Measurements from ENCODE around the gene ADD3. TPM values are rescaled to one million over a fixed set of nuclear protein-coding genes. Genes with fewer than 3 reads are reported as not detected.
A peak's percentile ranks its signal among the peaks of the same experiment; 100 is the strongest.

The ADD3 gene
- total and polyA plus RNA-seq, 2 of the 13 experiments (the other 11 are each of a cell fraction or from before 2014, with no cell fraction given), result 44.7 to 57.5 TPM

DNA sequence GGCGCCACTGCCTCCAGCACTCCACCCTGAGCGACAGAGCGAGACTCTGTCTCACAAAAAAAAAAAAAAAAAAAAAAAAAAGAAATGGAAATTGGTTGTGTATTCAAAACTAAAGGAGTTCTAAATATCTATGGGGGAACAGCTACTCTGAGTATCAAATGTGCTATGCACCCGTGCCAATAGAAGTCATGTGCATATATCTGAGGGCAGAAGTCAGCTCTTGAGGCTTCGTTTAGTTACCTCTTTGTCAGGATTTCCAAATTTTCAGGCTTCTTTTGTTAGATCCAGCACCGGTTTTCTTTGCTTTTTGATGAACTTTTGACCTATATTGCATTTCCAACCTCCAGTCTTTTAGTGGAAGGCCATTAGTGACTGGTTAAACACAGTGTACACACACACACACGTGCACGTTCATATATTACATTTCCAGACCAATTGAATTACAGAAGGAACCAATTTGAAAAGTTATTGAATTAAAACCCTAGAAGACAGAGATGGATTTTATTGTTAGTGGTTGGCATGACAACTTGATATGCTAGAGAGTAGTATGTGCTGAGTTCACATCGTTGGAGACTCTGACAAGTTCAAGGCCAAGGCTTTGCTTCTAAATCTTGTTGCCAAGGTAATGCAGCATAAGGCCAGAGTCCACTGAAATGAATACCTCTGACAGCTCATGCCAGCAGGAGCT, 33.1 kb upstream of the ADD3 start (continued):
- peak; percentile 23; the same call in 1 of the 2 replicates for TF ChIP-seq MIXL1 (CRISPR knock-in tag; IDR thresholded peaks at IDR 0.05)
- no peak for TF ChIP-seq ZSCAN20 (CRISPR knock-in tag; IDR thresholded peaks at IDR 0.05; ENCODE audit: borderline replicate concordance)
- TF ChIP-seq EP300 (IDR thresholded peaks at IDR 0.05; ENCODE audit: low read depth in 2 of 2, low read length in 2 of 2), result peak in 1 of 2 experiments; percentile 56; a peak in 1 of 4 replicates
- peak; percentile 17; the same call in 1 of the 2 replicates for TF ChIP-seq EP300 (CRISPR knock-in tag; IDR thresholded peaks at IDR 0.05; ENCODE audit: borderline replicate concordance)
- TF ChIP-seq CBX1 (IDR thresholded peaks at IDR 0.05; ENCODE audit: low read depth), result no peak
- TF ChIP-seq FOXJ3 (CRISPR knock-in tag; IDR thresholded peaks at IDR 0.05; ENCODE audit: borderline replicate concordance), result no peak; the same call in 1 of the 2 replicates
- peak; percentile 35; the same call in 1 of the 2 replicates for TF ChIP-seq RXRB (CRISPR knock-in tag; IDR thresholded peaks at IDR 0.05; ENCODE audit: borderline replicate concordance)
- TF ChIP-seq ELF4 (CRISPR knock-in tag; IDR thresholded peaks at IDR 0.05; ENCODE audit: borderline replicate concordance), result no peak
- TF ChIP-seq, protein P1, sequence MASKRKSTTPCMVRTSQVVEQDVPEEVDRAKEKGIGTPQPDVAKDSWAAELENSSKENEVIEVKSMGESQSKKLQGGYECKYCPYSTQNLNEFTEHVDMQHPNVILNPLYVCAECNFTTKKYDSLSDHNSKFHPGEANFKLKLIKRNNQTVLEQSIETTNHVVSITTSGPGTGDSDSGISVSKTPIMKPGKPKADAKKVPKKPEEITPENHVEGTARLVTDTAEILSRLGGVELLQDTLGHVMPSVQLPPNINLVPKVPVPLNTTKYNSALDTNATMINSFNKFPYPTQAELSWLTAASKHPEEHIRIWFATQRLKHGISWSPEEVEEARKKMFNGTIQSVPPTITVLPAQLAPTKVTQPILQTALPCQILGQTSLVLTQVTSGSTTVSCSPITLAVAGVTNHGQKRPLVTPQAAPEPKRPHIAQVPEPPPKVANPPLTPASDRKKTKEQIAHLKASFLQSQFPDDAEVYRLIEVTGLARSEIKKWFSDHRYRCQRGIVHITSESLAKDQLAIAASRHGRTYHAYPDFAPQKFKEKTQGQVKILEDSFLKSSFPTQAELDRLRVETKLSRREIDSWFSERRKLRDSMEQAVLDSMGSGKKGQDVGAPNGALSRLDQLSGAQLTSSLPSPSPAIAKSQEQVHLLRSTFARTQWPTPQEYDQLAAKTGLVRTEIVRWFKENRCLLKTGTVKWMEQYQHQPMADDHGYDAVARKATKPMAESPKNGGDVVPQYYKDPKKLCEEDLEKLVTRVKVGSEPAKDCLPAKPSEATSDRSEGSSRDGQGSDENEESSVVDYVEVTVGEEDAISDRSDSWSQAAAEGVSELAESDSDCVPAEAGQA (IDR thresholded peaks at IDR 0.05; ENCODE audit: low read depth), result no peak
- TF ChIP-seq, protein P1 (CRISPR knock-in tag; IDR thresholded peaks at IDR 0.05; ENCODE audit: borderline replicate concordance), result no peak
- TF ChIP-seq ZMAT3 (CRISPR knock-in tag; conservative IDR thresholded peaks at IDR 0.05), result no peak
- TF ChIP-seq MLLT10 (CRISPR knock-in tag; IDR thresholded peaks at IDR 0.05), result no peak
- TF ChIP-seq ZNF724P (CRISPR knock-in tag; IDR thresholded peaks at IDR 0.05; ENCODE audit: borderline replicate concordance), result no peak
- no peak for TF ChIP-seq ZFP82 (CRISPR knock-in tag; IDR thresholded peaks at IDR 0.05; ENCODE audit: borderline replicate concordance)
- TF ChIP-seq, protein P2, sequence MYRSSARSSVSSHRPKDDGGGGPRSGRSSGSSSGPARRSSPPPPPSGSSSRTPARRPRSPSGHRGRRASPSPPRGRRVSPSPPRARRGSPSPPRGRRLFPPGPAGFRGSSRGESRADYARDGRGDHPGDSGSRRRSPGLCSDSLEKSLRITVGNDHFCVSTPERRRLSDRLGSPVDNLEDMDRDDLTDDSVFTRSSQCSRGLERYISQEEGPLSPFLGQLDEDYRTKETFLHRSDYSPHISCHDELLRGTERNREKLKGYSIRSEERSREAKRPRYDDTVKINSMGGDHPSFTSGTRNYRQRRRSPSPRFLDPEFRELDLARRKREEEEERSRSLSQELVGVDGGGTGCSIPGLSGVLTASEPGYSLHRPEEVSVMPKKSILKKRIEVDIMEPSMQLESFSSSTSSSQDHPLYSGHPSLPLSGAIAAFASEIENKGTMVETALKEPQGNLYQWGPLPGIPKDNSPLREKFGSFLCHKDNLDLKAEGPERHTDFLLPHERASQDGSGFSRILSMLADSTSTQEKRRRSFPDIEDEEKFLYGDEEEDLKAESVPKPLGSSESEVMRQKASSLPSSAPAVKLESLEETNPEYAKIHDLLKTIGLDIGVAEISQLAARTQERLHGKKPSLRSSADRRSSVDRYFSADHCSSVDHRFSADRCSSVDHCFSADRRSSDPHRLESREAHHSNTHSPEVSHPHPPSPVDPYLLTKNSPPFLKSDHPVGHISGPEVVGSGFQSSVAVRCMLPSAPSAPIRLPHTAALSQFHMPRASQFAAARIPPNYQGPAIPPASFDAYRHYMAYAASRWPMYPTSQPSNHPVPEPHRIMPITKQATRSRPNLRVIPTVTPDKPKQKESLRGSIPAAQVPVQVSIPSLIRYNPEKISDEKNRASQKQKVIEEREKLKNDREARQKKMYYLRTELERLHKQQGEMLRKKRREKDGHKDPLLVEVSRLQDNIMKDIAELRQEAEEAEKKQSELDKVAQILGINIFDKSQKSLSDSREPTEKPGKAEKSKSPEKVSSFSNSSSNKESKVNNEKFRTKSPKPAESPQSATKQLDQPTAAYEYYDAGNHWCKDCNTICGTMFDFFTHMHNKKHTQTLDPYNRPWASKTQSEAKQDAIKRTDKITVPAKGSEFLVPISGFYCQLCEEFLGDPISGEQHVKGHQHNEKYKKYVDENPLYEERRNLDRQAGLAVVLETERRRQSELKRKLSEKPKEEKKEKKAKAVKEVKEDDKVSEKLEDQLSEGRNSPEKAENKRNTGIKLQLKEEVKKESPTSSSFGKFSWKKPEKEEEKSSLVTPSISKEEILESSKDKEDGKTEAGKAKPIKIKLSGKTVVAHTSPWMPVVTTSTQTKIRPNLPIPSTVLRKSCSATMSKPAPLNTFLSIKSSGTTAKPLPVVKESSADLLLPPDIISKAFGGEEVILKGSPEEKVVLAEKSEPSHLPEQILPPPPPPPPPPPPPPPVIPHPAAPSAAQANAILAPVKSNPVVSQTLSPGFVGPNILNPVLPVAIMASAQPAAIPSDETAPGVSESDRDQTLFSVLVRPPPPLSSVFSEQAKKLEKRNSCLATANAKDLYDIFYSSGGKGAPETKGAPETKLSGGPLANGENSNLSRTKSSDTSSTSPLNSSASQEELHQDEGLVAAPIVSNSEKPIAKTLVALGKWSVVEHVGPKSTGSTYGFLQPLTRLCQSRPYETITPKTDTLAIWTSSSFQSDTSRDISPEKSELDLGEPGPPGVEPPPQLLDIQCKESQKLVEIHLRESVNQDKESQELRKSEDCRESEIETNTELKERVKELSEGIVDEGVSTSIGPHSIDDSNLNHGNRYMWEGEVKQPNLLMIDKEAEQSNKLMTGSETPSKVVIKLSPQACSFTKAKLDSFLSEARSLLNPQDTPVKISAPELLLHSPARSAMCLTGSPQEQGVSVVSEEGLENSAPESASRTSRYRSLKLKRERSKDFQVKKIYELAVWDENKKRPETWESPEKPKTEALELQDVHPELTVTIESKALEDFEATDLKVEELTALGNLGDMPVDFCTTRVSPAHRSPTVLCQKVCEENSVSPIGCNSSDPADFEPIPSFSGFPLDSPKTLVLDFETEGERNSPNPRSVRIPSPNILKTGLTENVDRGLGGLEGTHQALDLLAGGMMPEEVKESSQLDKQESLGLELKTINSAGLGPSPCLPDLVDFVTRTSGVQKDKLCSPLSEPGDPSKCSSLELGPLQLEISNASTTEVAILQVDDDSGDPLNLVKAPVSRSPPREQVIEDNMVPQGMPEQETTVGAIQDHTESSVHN (CRISPR knock-in tag; IDR thresholded peaks at IDR 0.05), result no peak

All from HepG2 (cell line).